ENCODE results near the gene MYO5A.

Gene MYO5A

GRCh38 chr15:52520421-52520820 is 8.3 kb downstream of the MYO5A start:
- ChIA-PET CTCF (no interaction called here), POLR2A (no interaction called here)
- H3K4me1 ChIP-seq (ENCODE audit: control insufficient read depth, insufficient read depth, low read length) = peaks cover 6% of the 10 kb centered on the region

More at GRCh38 chr15:52520421-52520820, 8.3 kb downstream of the MYO5A start:
- no peak for TF ChIP-seq ZNF391 (tag by site-specific recombination; IDR thresholded peaks at IDR 0.05; ENCODE audit: borderline replicate concordance, low read depth)
- no peak for TF ChIP-seq ZNF792 (tag by site-specific recombination; IDR thresholded peaks at IDR 0.05)
- no peak for TF ChIP-seq ZBTB7A (tag by site-specific recombination; IDR thresholded peaks at IDR 0.05; ENCODE audit: low read depth)
- TF ChIP-seq ZBTB11 (tag by site-specific recombination; conservative IDR thresholded peaks at IDR 0.05; ENCODE audit: low read depth) = no peak
- no peak for TF ChIP-seq REST (tag by site-specific recombination; IDR thresholded peaks at IDR 0.05)
- no peak for TF ChIP-seq ZNF544 (tag by site-specific recombination; IDR thresholded peaks at IDR 0.05)
- no peak for TF ChIP-seq ZXDB (tag by site-specific recombination; IDR thresholded peaks at IDR 0.05)
- TF ChIP-seq ZBTB1 (tag by site-specific recombination; IDR thresholded peaks at IDR 0.05) = no peak
- no peak for TF ChIP-seq ZSCAN5A (tag by site-specific recombination; IDR thresholded peaks at IDR 0.05)
- no peak for TF ChIP-seq ZEB2 (tag by site-specific recombination; IDR thresholded peaks at IDR 0.05)
- no peak for TF ChIP-seq PRDM1 (tag by site-specific recombination; IDR thresholded peaks at IDR 0.05)
- no peak for TF ChIP-seq KLF16 (tag by site-specific recombination; IDR thresholded peaks at IDR 0.05)
- TF ChIP-seq ZNF580 (tag by site-specific recombination; IDR thresholded peaks at IDR 0.05) = no peak
- no peak for TF ChIP-seq ZNF10 (tag by site-specific recombination; IDR thresholded peaks at IDR 0.05)
- no peak for TF ChIP-seq ZNF530 (tag by site-specific recombination; IDR thresholded peaks at IDR 0.05; ENCODE audit: low read depth)
- no peak for TF ChIP-seq YY2 (tag by site-specific recombination; IDR thresholded peaks at IDR 0.05)
- TF ChIP-seq SP3 (tag by site-specific recombination; IDR thresholded peaks at IDR 0.05) = no peak
- Histone ChIP-seq H3K4me3 (ENCODE audit: low read depth, low read length) (no peak overlapping the region), H3K27ac (ENCODE audit: extremely low read depth, low read depth, low read length) (no peak overlapping the region), H3K9me3 (ENCODE audit: control insufficient read depth, insufficient read depth, low read depth, low read length) (no peaks in the 10 kb centered on the region), H3K36me3 (ENCODE audit: control insufficient read depth in 2 of 2, insufficient read depth in 1 of 2, low read length in 2 of 2) (no peaks in the 10 kb centered on the region)

Data from HEK293 (cell line).